ENCODE results near the gene MAPK9.

GRCh38 chr5:180290568-180291233, 1.2 kb downstream of the MAPK9 start:
- TF ChIP-seq CTCF (IDR thresholded peaks at IDR 0.05) (no peak), POLR2A (IDR thresholded peaks at IDR 0.05) (no peak)
